IPS DF 6.9 (cell line): ENCODE measurements around the gene DMC1.

Experiments
- DNase-seq: peaks from one replicate; pipeline ENCODE4 v3.0.0-alpha.2; 2013; ENCODE audit warnings: low read depth, low spot score
- H3K27ac ChIP-seq: one replicate; pipeline ENCODE4 v1.5.1; 2013; ENCODE audit warnings: low read length, control low read depth
- H3K27me3 ChIP-seq: 2 replicates; pipeline ENCODE4 v1.6.1; 2013; ENCODE audit warnings: mild to moderate bottlenecking, low read length; ENCODE audit not compliant: control insufficient read depth, insufficient read depth
- H3K36me3 ChIP-seq: 2 replicates; pipeline ENCODE4 v1.6.1; 2013; ENCODE audit warnings: low read length; ENCODE audit not compliant: control insufficient read depth, insufficient read depth
- H3K4me1 ChIP-seq: 2 replicates; pipeline ENCODE4 v1.6.1; 2013; ENCODE audit warnings: low read length; ENCODE audit not compliant: control insufficient read depth, insufficient read depth
- H3K4me3 ChIP-seq: 2 replicates; pipeline ENCODE4 v1.5.1; 2013; ENCODE audit warnings: mild to moderate bottlenecking, low read length
- H3K9me3 ChIP-seq: 2 replicates; pipeline ENCODE4 v1.6.1; 2013; ENCODE audit warnings: low read length, inconsistent platforms; ENCODE audit not compliant: control insufficient read depth, insufficient read depth
- WGBS: extraction: QIAGEN DNeasy Blood & Tissue Kit; methylation state at CpG from one replicate; pipeline ENCODE4 v1.1.7; 2013; ENCODE audit warnings: mixed read lengths, missing lambda C conversion rate; ENCODE audit not compliant: insufficient read length, insufficient coverage; 5-methylcytosine and 5-hydroxymethylcytosine counted together

Gene DMC1

DNA sequence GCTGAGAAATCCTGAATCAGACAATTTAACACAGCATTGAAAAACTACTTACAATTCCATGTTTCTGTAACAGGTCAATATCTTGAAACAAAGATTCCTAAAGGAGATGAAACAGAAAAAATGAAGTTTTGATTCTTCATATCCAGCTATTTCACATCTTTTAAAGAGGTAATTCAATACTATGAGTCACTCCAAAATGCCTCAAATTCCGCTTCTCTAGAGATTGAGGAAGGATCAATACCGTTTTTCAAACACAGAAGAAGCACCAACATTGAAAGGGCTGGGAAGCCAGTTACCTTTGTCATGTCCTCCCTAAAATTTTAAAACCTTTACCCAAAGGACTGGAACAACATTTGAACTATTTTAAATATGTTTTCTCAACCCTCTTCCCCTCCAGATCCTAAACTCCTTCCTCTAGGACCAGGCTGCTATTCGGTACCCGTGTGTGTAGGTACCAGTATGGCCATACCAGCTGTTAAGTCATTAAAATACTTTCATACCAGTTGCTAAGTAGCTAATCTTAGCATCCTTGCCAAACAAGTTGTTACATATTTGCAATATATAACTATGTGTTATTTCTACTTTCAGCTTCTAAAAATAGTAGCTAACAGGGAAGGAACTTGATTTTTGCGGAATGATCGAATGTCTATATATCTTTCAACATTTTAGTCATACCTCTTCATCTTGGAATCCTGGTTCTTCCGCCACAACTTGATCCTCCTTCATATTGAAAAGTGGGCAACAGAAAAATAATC, 2.3 kb downstream of the DMC1 start:
- H3K4me1 ChIP-seq, result no peaks in the 10 kb centered on the region
- WGBS, result no CpG with 5 or more reads among the region's 7 CpGs
- no peak overlapping the region for H3K27ac ChIP-seq
- H3K36me3 ChIP-seq, result no peaks in the 10 kb centered on the region; the same call in 1 of the 2 replicates
- no peaks in the 10 kb centered on the region for H3K27me3 ChIP-seq
- H3K4me3 ChIP-seq, result no peak overlapping the region
- no peak for DNase-seq
- no peaks in the 10 kb centered on the region for H3K9me3 ChIP-seq

- H3K27ac ChIP-seq, result no peak overlapping the region
- DNase-seq, result no peak
- H3K4me3 ChIP-seq, result no peak overlapping the region
- no peaks in the 10 kb centered on the region for H3K9me3 ChIP-seq
- no peaks in the 10 kb centered on the region for H3K27me3 ChIP-seq
- WGBS, result no CpG with 5 or more reads among the region's 3 CpGs
- H3K36me3 ChIP-seq, result no peaks in the 10 kb centered on the region; the same call in 1 of the 2 replicates
- no peaks in the 10 kb centered on the region for H3K4me1 ChIP-seq
These were observed 3.1 kb downstream of the DMC1 start for GRCh38 chr22:38566726-38567504.

- WGBS, result no CpG with 5 or more reads among the region's 1 CpG
- no peaks in the 10 kb centered on the region for H3K27me3 ChIP-seq
- H3K27ac ChIP-seq, result no peak overlapping the region
- no peaks in the 10 kb centered on the region for H3K4me1 ChIP-seq
- H3K9me3 ChIP-seq, result no peaks in the 10 kb centered on the region
- H3K4me3 ChIP-seq, result no peak overlapping the region
- no peak for DNase-seq
- H3K36me3 ChIP-seq, result no peaks in the 10 kb centered on the region; the same call in 1 of the 2 replicates
These were observed 4.5 kb downstream of the DMC1 start for GRCh38 chr22:38565441-38565840.

- H3K36me3 ChIP-seq, result no peaks in the 10 kb centered on the region; the same call in 1 of the 2 replicates
- DNase-seq, result no peak
- no peaks in the 10 kb centered on the region for H3K27me3 ChIP-seq
- no peak overlapping the region for H3K4me3 ChIP-seq
- no CpG with 5 or more reads among the region's 2 CpGs for WGBS
- H3K9me3 ChIP-seq, result no peaks in the 10 kb centered on the region
- no peaks in the 10 kb centered on the region for H3K4me1 ChIP-seq
- no peak overlapping the region for H3K27ac ChIP-seq
These were observed 5.3 kb downstream of the DMC1 start for GRCh38 chr22:38564669-38565068.

DNA sequence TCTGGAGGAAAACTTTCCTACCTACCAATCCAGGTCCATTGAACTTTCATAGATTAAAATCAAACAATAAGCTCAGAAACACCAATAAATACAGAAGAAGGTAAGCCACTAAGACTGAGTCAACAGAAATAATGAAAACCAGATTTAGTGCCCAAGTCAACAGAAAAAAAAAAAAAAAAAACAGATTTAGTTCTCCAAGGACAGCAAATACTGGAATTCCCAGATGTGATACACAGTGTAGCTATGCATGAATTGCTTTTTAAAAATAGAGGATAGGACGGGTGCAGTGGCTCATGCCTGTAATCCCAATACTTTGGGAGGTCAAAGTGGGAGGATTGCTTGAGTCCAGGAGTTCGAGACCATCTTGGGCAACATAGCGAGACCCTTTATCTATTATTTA, 15.7 kb downstream of the DMC1 start:
- no peak for DNase-seq
- Histone ChIP-seq H3K36me3 (no peaks in the 10 kb centered on the region), H3K4me1 (no peaks in the 10 kb centered on the region), H3K27me3 (no peaks in the 10 kb centered on the region), H3K9me3 (no peaks in the 10 kb centered on the region), H3K27ac (no peak overlapping the region), H3K4me3 (no peak overlapping the region)
- WGBS, result no CpG with 5 or more reads among the region's 3 CpGs

DNA sequence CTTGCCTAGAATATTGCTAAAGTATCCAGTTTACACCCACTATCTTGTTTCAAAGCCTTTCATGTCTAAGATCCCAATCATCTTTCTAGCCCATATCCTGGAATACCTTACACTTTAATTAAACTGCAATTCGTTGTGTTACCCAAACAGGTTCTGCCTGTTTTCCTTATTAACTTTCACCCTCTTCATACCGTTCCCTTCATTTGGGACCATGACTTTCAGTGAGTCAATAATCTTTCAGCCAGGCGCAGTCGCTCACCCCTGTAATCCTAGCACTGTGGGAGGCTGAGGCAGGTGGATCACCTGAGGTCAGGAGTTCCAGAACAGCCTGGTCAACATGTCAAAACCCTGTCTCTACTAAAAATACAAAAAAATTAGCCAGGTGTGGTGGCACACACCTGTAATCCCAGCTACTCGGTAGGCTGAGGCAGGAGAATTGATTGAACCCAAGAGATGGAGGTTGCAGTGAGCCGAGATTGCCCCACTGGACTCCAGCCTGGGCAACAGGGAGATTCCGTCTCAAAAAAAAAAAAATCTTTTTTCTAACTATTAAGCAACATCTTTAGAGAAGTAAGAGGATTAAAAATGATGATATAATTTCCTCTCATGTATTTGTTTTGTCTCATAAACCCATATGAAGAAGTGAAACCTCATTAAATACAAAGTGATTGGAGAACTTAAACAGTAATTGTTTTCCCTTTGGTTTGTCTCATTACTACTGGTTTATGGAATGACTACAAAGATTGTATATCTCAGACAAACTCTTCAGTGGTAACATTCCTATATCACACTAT, 20.7 kb downstream of the DMC1 start:
- Histone ChIP-seq H3K4me3 (no peak overlapping the region), H3K9me3 (no peaks in the 10 kb centered on the region; the same call in 1 of the 2 replicates), H3K27ac (no peak overlapping the region), H3K36me3 (no peaks in the 10 kb centered on the region), H3K4me1 (no peaks in the 10 kb centered on the region), H3K27me3 (no peaks in the 10 kb centered on the region)
- no CpG with 5 or more reads among the region's 7 CpGs for WGBS
- no peak for DNase-seq

- H3K4me1 ChIP-seq, result no peaks in the 10 kb centered on the region; the same call in 1 of the 2 replicates
- no peaks in the 10 kb centered on the region; the same call in 1 of the 2 replicates for H3K9me3 ChIP-seq
- WGBS, result no CpG with 5 or more reads among the region's 2 CpGs
- 0 out of 2 replicates have a peak, but pooled peaks cover 3% of the 10 kb centered on the region for H3K36me3 ChIP-seq
- no peaks in the 10 kb centered on the region for H3K27me3 ChIP-seq
- H3K27ac ChIP-seq, result no peak overlapping the region
- H3K4me3 ChIP-seq, result no peak overlapping the region
- DNase-seq, result no peak
These were observed 29.3 kb downstream of the DMC1 start for GRCh38 chr22:38540701-38541100.

GRCh38 chr22:38531251-38531938, 38.6 kb downstream of the DMC1 start:
- Histone ChIP-seq H3K27ac (no peak overlapping the region), H3K36me3 (no peaks in the 10 kb centered on the region), H3K4me3 (no peak overlapping the region), H3K9me3 (no peaks in the 10 kb centered on the region), H3K27me3 (no peaks in the 10 kb centered on the region), H3K4me1 (no peaks in the 10 kb centered on the region)
- DNase-seq, result no peak
- WGBS, result no CpG with 5 or more reads among the region's 4 CpGs

DNA sequence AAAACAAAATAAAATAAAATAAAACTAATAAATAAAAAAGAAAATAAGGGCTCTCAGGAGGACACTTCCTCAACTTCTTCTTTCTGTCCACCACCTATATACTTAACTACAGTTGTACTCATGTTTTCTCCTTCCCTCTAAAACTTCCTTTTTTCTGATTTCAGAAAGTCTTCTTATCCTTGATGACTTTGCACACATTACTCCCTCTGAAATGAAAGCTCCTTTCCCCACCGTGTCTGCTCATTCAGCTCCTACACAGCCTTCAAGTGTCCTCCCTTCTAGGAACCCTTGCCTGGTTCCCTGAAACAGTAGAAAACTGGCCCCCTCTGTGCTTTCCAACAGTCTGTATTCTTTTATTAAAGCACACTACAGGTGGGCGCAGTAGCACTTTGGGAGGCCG, 45.6 kb downstream of the DMC1 start:
- H3K4me3 ChIP-seq, result no peak overlapping the region
- no peak for DNase-seq
- no peaks in the 10 kb centered on the region for H3K4me1 ChIP-seq
- no peaks in the 10 kb centered on the region for H3K36me3 ChIP-seq
- no peak overlapping the region for H3K27ac ChIP-seq
- H3K9me3 ChIP-seq, result no peaks in the 10 kb centered on the region
- no CpG with 5 or more reads among the region's 3 CpGs for WGBS
- H3K27me3 ChIP-seq, result no peaks in the 10 kb centered on the region

DNA sequence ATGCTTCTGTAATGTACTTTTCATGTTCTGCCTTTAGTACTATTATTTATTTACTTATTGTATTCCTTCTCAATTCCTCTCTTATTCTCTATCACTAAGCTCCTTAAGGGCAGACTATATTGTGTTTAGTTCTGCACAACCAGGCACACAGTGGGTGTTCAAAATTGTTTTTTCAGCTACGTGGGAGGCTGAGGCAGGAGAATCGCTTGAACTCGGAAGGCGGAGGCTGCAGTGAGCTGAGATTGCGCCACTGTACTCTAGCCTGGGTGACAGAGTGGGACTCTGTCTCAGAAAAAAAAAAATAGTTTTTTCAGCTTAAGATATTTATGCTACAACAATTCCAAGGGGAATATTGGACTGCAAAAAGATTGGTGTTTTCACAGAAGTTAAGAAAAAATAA, 46.5 kb downstream of the DMC1 start:
- no peaks in the 10 kb centered on the region for H3K36me3 ChIP-seq
- DNase-seq, result no peak
- no CpG with 5 or more reads among the region's 5 CpGs for WGBS
- H3K4me1 ChIP-seq, result no peaks in the 10 kb centered on the region
- no peaks in the 10 kb centered on the region for H3K27me3 ChIP-seq
- H3K4me3 ChIP-seq, result no peak overlapping the region
- no peak overlapping the region for H3K27ac ChIP-seq
- H3K9me3 ChIP-seq, result no peaks in the 10 kb centered on the region
